ENCODE results near the gene EVA1B.

Gene EVA1B

DNA sequence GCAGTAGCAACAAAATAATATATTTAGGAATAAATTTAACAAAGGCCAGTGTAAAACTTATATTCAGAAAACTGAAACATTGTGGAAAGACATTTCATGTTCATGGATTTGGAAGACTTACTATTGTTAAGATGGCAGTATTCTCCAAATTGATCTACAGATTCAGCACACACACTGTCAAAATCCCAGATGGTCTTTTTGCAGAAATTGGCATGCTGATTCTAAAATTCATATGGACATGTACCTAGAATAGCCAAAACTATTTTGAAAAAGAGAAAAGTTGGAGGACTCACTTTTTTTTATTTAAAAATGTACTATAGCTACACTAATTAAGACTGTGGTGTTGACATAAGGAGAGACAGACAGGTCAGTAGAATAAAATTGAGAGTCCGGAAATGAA lies 49.2 kb downstream of the EVA1B start:
- DNase-seq, result no peak

DNA sequence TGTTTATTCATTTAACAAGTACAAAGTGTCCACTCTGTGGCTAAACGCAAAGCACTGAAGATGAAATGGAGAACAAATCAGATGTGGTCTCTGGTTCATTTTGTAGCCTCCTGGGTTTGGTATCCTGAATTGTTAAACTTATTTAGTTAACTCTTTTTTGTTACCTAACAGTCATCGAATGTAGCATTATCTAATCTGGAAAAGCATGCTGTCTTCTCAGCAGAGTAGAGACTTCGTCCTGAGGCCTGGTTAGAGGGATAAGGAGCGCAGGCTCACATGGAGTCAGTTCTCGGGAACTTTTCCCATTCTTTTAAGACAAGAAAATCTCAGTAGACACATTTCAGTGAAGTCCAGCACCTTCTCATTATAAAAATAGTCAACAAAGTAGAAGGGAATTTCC lies 50.4 kb downstream of the EVA1B start:
- no peak for DNase-seq
